Epithelial cell of proximal tubule (primary cell): ENCODE measurements around the gene TAS2R5. TPM values are rescaled to one million over a fixed set of nuclear protein-coding genes. Genes with fewer than 3 reads are reported as not detected.
A peak's percentile ranks its signal among the peaks of the same experiment; 100 is the strongest.
"Not testable (repeated sequence)": the region's sequence is repeated elsewhere in the genome, so short reads cannot be mapped to it uniquely, and the experiment has no call there.

ENCODE experiments used
- DNase-seq: peaks from one replicate; pipeline ENCODE4 v3.0.0-alpha.2; 2011; ENCODE audit warnings: low read depth
- H3K4me3 ChIP-seq: 2 replicates; pipeline ENCODE4 v1.5.1; 2011; ENCODE audit warnings: low read depth, mild to moderate bottlenecking, low read length
- total RNA-seq: library from RNA; depleted of rRNA; stranded (reverse); fragments of >200 nt; gene quantifications from 2 replicates; pipeline ENCODE4 v1.2.3, GENCODE V29; 2015
- TF ChIP-seq, protein P1 (sequence below): conservative IDR thresholded peaks from 2 replicates; pipeline ENCODE4 v1.5.1; 2012; ENCODE audit warnings: low read depth, mild to moderate bottlenecking, low read length

The TAS2R5 gene
- total RNA-seq, 1 donor from 2014 or later = 0.35 TPM

DNA sequence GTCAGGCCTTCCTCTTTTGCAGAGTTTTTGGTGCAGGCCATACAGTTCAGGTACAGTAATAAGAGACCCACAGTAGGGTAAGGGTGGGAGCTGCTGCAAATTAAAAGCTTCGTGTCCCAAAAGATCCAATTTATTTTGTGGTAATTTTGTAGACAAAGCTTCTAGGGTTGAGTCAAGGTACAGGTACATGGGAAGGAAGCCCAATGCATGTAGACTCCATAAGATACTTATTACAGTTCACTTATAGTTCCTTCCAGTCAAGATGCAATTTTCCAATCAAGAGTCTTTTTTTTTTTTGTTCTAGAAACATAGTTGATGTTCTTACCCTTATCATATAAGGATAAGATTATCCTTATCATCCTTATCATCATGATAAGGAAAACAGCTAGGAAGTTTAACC, 13.6 kb upstream of the TAS2R5 start, which contains the start of gene TAS2R4:
TAS2R4 (plus strand) TSS at position 301 of the 400 bp plus-strand sequence. CDS start 1,815 bp downstream, outside the sequence.
- DNase-seq = no peak
- no peak within 1 kb of the TSS for H3K4me3 ChIP-seq
- TF ChIP-seq, protein P1, sequence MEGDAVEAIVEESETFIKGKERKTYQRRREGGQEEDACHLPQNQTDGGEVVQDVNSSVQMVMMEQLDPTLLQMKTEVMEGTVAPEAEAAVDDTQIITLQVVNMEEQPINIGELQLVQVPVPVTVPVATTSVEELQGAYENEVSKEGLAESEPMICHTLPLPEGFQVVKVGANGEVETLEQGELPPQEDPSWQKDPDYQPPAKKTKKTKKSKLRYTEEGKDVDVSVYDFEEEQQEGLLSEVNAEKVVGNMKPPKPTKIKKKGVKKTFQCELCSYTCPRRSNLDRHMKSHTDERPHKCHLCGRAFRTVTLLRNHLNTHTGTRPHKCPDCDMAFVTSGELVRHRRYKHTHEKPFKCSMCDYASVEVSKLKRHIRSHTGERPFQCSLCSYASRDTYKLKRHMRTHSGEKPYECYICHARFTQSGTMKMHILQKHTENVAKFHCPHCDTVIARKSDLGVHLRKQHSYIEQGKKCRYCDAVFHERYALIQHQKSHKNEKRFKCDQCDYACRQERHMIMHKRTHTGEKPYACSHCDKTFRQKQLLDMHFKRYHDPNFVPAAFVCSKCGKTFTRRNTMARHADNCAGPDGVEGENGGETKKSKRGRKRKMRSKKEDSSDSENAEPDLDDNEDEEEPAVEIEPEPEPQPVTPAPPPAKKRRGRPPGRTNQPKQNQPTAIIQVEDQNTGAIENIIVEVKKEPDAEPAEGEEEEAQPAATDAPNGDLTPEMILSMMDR = no peak

DNA sequence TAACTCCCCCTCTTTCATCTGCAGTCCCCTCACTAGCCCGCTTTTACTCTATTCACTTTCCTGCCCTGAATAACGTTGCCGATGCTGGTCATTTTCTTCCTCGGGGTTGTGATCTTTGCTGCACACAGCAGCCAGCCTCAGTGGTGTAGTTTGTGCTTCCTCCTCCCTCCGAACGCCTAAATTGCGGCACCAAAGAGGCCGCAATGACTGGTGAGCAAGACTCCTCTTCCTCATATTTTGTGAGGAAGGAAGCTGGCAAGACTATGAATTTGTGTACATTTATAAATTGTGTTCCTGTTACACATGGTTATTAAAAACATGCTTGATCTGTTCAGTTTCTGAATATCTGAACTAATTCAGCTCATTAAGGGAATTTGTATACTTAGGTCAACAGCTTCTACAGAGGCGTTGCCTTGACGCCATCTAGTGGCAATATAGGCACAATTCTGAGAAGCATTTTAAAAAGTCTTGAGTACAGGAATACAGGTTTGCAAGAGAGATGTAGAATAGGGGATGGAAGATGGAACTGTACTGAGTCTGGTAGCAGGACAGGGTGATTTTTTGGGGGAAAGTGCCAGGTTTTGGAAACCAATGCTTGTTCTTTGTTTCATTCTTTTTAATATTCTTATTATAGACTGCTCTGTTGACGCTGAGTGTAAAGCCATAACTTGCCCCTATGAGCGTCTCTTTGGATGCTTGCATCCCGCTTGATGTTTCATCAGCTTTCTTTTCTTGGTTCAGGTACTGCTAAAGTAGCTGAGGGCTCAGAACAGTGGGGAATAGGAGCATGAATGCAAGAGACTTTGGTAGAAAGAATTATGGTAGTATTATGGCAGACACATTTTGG, 4.1 kb upstream of the TAS2R5 start:
- peak; percentile 31 for DNase-seq
- H3K4me3 ChIP-seq = no peak overlapping the region
- TF ChIP-seq, protein P1 = peak; percentile 88

DNA sequence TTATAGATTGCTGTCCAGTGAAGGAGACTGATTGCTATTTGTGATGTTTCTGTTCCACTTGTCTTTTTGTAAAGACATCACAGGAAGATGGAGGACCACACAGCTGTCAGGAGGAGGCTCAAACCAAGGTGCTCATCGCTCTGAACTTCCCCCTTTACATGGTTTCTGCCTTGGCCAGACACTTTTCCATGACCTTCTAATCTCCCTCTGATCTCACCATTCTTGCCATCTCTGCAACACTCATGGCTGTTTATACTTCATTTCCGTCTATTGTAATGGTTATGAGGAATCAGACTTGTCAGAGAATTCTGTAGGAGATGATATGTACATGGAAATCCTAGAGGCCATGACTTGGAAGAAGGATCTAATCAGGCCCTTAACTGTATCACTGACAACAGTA, 1.7 kb upstream of the TAS2R5 start:
- TF ChIP-seq, protein P1 = no peak
- H3K4me3 ChIP-seq = no peak overlapping the region
- DNase-seq = no peak

DNA sequence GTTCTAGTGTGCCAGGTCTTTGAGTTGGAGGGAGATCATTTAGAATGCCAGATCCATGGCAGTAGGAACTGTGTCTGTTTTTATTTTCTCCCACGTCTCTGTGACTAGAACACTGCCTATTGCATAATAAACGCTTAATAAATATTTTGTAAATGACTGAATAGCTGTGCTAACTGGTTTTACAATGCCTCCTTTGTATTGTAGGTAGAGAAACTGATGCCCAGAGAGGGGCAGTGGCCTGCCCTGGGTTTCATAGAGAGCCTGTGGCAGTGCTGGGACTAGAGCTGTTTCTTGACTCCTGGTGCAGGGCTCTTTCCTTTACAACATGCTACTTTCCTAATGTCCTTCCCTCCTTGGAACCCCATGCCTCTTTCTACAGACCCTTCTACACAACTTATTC, 2.5 kb downstream of the TAS2R5 start:
- no peak for DNase-seq
- TF ChIP-seq, protein P1 = no peak
- no peak overlapping the region for H3K4me3 ChIP-seq

DNA sequence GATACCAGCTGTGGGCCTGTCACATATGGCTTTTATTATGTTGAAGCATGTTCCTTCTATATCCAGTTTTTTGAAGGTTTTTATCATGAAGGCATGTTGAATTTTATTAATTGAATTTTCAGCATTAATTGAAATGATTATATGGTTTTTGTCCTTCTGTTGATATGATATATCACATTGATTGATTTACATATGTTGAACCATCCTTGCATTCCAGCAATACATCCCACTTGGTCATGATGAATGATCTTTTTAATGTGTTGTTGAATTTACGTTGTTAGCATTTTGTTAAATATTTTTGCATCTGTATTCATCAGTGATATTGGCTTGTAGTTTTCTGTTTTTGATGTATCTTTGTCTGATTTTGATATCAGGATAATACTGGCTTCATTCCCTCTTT, 30.1 kb downstream of the TAS2R5 start:
- no peak for DNase-seq
- TF ChIP-seq, protein P1 = no peak
- no peak overlapping the region for H3K4me3 ChIP-seq

DNA sequence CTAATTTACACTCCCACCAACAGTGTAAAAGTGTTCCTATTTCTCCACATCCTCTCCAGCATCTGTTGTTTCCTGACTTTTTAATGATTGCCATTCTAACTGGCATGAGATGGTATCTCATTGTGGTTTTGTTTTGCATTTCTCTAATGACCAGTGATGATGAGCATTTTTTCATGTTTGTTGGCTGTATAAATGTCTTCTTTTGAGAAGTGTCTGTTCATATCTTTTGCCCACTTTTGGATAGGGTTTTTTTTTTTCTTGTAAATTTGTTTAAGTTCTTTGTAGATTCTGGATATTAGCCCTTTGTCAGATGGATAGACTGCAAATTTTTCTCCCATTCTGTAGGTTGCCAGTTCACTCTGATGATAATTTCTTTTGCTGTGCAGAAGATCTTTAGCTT, 32.4 kb downstream of the TAS2R5 start:
- not testable (repeated sequence) for DNase-seq

DNA sequence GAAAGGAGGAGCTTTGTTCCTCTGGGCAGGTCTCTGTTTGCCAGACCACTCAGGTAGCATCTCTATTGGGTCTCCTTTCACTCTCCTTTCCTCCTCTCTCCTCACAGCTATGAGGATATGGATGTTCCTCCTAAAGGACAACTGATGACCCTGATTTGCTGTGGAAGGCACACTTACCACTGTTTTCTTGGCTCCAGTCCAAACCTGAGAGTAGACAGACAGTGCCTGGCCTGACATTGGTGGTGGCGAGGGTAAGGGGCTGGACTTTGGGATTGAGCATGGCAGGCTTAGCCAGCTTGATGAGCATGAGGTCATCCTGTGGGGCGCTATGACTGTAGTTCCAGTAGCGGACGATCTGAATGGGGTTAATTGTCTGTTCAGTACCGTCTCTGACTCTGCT, 47.7 kb downstream of the TAS2R5 start:
- DNase-seq = no peak
- H3K4me3 ChIP-seq = no peak overlapping the region
- TF ChIP-seq, protein P1 = no peak

More for the DNA sequence above, 32.4 kb downstream of the TAS2R5 start:
- not testable (repeated sequence) for H3K4me3 ChIP-seq
